Measurements from ENCODE around the gene TTLL9. TPM values are rescaled to one million over a fixed set of nuclear protein-coding genes. Genes with fewer than 3 reads are reported as not detected.

Gene TTLL9
- total and polyA plus RNA-seq, 4 donors, result 0.06 to 0.08 TPM; not detected in 2

GRCh38 chr20:31858760-31859083, 11.7 kb upstream of the TTLL9 start:
- Histone ChIP-seq H3K36me3 (ENCODE audit: control insufficient read depth in 4 of 4, insufficient read depth in 3 of 4, low read depth in 1 of 4, low read length in 3 of 4) (no peaks in the 10 kb centered on the region), H3K27me3 (ENCODE audit: control insufficient read depth in 4 of 4, insufficient read depth in 4 of 4, low read length in 3 of 4) (peaks cover 0 to 5% (median 1%) of the 10 kb centered on the region in 4 donors), H3K9ac (ENCODE audit: low read depth in 1 of 2, low read length in 2 of 2) (no peak overlapping the region), H3K9me3 (ENCODE audit: control insufficient read depth in 4 of 4, low read length in 3 of 4) (no peaks in the 10 kb centered on the region), H3K4me3 (ENCODE audit: low read depth in 1 of 3, low read length in 3 of 3) (no peak overlapping the region), H3K27ac (ENCODE audit: low read depth in 1 of 2, low read length in 2 of 2) (no peak overlapping the region), H3K4me1 (ENCODE audit: control insufficient read depth in 4 of 4, insufficient read depth in 4 of 4, low read length in 3 of 4) (peaks cover 2 to 16% (median 8%) of the 10 kb centered on the region in 4 donors)
- WGBS, result 52% methylated on average over 3 of the region's 3 CpGs
- no peak for DNase-seq (ENCODE audit: low spot score)
- TF ChIP-seq CTCF (IDR thresholded peaks at IDR 0.05; ENCODE audit: low read depth, low read length, missing input control), result no peak
- no peak for TF ChIP-seq EGR1 (IDR thresholded peaks at IDR 0.05; ENCODE audit: low read depth in 2 of 2)
- TF ChIP-seq, protein P1, sequence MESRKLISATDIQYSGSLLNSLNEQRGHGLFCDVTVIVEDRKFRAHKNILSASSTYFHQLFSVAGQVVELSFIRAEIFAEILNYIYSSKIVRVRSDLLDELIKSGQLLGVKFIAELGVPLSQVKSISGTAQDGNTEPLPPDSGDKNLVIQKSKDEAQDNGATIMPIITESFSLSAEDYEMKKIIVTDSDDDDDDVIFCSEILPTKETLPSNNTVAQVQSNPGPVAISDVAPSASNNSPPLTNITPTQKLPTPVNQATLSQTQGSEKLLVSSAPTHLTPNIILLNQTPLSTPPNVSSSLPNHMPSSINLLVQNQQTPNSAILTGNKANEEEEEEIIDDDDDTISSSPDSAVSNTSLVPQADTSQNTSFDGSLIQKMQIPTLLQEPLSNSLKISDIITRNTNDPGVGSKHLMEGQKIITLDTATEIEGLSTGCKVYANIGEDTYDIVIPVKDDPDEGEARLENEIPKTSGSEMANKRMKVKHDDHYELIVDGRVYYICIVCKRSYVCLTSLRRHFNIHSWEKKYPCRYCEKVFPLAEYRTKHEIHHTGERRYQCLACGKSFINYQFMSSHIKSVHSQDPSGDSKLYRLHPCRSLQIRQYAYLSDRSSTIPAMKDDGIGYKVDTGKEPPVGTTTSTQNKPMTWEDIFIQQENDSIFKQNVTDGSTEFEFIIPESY (IDR thresholded peaks at IDR 0.05), result no peak
- TF ChIP-seq HNF4A (conservative IDR thresholded peaks at IDR 0.05), result no peak
- TF ChIP-seq HNF4G (IDR thresholded peaks at IDR 0.05), result no peak
- TF ChIP-seq FOXA1 (IDR thresholded peaks at IDR 0.05), result no peak
- TF ChIP-seq RAD21 (IDR thresholded peaks at IDR 0.05), result no peak
- TF ChIP-seq JUND (IDR thresholded peaks at IDR 0.05), result no peak
- TF ChIP-seq RXRA (IDR thresholded peaks at IDR 0.05), result no peak
- no peak for TF ChIP-seq MAX (IDR thresholded peaks at IDR 0.05)
- TF ChIP-seq YY1 (IDR thresholded peaks at IDR 0.05), result no peak
- TF ChIP-seq, protein P2, sequence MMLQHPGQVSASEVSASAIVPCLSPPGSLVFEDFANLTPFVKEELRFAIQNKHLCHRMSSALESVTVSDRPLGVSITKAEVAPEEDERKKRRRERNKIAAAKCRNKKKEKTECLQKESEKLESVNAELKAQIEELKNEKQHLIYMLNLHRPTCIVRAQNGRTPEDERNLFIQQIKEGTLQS (IDR thresholded peaks at IDR 0.05), result no peak

DNA sequence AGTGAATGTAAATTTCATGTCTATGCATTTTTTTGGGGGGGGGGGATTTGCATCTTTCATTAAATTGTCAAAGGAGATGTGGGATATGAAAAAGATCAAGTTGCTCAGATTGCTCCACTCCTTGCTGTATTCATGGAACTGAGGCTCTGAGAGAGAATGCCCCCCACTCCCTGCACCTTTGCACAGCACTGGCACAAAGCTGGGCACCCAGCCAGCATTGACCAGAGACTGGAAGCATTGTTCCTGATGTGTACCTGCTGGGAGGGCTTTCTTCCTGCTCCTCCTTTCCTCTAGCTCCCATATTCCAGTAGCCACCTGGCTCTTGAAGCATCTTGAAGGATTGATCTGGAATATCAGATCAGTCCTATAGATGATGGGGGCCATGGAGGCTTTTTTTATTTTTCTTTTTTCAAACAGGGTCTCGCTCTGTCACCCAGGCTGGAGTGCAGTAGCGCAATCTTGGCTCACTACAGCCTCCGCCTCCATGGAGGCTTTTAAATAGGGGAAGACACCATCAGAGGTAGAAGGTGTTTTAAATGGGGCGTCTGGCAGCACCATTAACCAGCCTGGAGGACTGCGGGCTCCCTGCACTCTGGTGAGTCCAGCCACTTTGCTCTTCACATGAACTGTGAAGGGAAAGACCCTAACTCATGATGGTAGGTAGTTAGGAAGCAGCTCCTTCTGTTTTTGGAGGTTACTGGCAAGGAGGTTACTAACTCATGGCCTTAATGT, 11.0 kb upstream of the TTLL9 start:
- no peak overlapping the region for H3K4me3 ChIP-seq (ENCODE audit: low read depth in 1 of 3, low read length in 3 of 3)
- DNase-seq (ENCODE audit: low spot score), result no peak
- H3K36me3 ChIP-seq (ENCODE audit: control insufficient read depth in 4 of 4, insufficient read depth in 3 of 4, low read depth in 1 of 4, low read length in 3 of 4), result no peaks in the 10 kb centered on the region
- WGBS, result 90% methylated on average over 5 of the region's 5 CpGs
- peaks cover 2 to 16% (median 8%) of the 10 kb centered on the region in 4 donors for H3K4me1 ChIP-seq (ENCODE audit: control insufficient read depth in 4 of 4, insufficient read depth in 4 of 4, low read length in 3 of 4)
- H3K9ac ChIP-seq (ENCODE audit: low read depth in 1 of 2, low read length in 2 of 2), result no peak overlapping the region
- H3K9me3 ChIP-seq (ENCODE audit: control insufficient read depth in 4 of 4, low read length in 3 of 4), result no peaks in the 10 kb centered on the region
- peaks cover 0 to 5% (median 1%) of the 10 kb centered on the region in 4 donors for H3K27me3 ChIP-seq (ENCODE audit: control insufficient read depth in 4 of 4, insufficient read depth in 4 of 4, low read length in 3 of 4)
- TF ChIP-seq TAF1 (conservative IDR thresholded peaks at IDR 0.05), result no peak
- TF ChIP-seq, protein P1 (IDR thresholded peaks at IDR 0.05), result no peak
- no peak for TF ChIP-seq NR2F2 (IDR thresholded peaks at IDR 0.05)
- TF ChIP-seq JUND (IDR thresholded peaks at IDR 0.05), result no peak
- no peak for TF ChIP-seq FOXA1 (IDR thresholded peaks at IDR 0.05)
- no peak for TF ChIP-seq REST (IDR thresholded peaks at IDR 0.05)
- no peak for TF ChIP-seq EGR1 (IDR thresholded peaks at IDR 0.05; ENCODE audit: low read depth in 2 of 2)
- TF ChIP-seq YY1 (IDR thresholded peaks at IDR 0.05), result no peak
- H3K27ac ChIP-seq (ENCODE audit: low read depth in 1 of 2, low read length in 2 of 2), result no peak overlapping the region
